ENCODE data around the gene FBXL15. TPM values are rescaled to one million over a fixed set of nuclear protein-coding genes. Genes with fewer than 3 reads are reported as not detected.

Gene FBXL15
- total RNA-seq, 6 experiments from 2014 or later: 5.6 to 22.9 (median 9.0) TPM

- TF ChIP-seq POLR2A (IDR thresholded peaks at IDR 0.05) (no peak), CTCF (IDR thresholded peaks at IDR 0.05) (no peak)
- Histone ChIP-seq H3K27me3 (no peaks in the 10 kb centered on the region), H3K36me3 (no peaks in the 10 kb centered on the region), H3K4me3 (peak overlapping the region in 2 of 3 donors; percentile 43 to 51), H3K9me3 (no peaks in the 10 kb centered on the region), H3K27ac (peak overlapping the region in 1 of 3 donors; percentile 54), H3K4me1 (peaks cover 0 to 18% (median 5%) of the 10 kb centered on the region in 4 donors)
- ATAC-seq (no peak), DNase-seq (no peak)
- 54% methylated on average over 2 of the region's 5 CpGs for WGBS (ENCODE audit: insufficient coverage, low coverage, low lambda C conversion rate, missing lambda C conversion rate)
- intact Hi-C loops (cut with DNase I): no loop called here
Observed at GRCh38 chr10:102435133-102435497, 14.5 kb downstream of the FBXL15 start.

GRCh38 chr10:102435529-102436233, 15.0 kb downstream of the FBXL15 start:
- Histone ChIP-seq H3K4me3 (peak overlapping the region; percentile 43 to 51 (median 43)), H3K27ac (peak overlapping the region; percentile 5 to 54 (median 33)), H3K27me3 (no peaks in the 10 kb centered on the region), H3K9me3 (no peaks in the 10 kb centered on the region), H3K4me1 (peaks cover 0 to 18% (median 5%) of the 10 kb centered on the region in 4 donors), H3K36me3 (no peaks in the 10 kb centered on the region)
- intact Hi-C loops (cut with DNase I): no loop called here
- WGBS (ENCODE audit: insufficient coverage, low coverage, low lambda C conversion rate, missing lambda C conversion rate): 14% methylated on average over 4 of the region's 14 CpGs
- TF ChIP-seq POLR2A (IDR thresholded peaks at IDR 0.05): no peak
- no peak for TF ChIP-seq CTCF (IDR thresholded peaks at IDR 0.05)
- ATAC-seq (peak; percentile 8 to 33 (median 24)), DNase-seq (peak in 1 of 3 donors; percentile 45)

GRCh38 chr10:102436312-102436711, 15.7 kb downstream of the FBXL15 start:
- WGBS (ENCODE audit: insufficient coverage, low coverage, low lambda C conversion rate, missing lambda C conversion rate): 17% methylated on average over 4 of the region's 6 CpGs
- ATAC-seq (peak; percentile 60 to 81 (median 78)), DNase-seq (peak; percentile 65 to 85 (median 82))
- intact Hi-C loops (cut with DNase I): no loop called here
- Histone ChIP-seq H3K27me3 (no peaks in the 10 kb centered on the region), H3K4me1 (peaks cover 0 to 18% (median 5%) of the 10 kb centered on the region in 4 donors), H3K27ac (peak overlapping the region in 2 of 3 donors; percentile 5 to 33), H3K4me3 (peak overlapping the region; percentile 43 to 51 (median 43)), H3K9me3 (no peaks in the 10 kb centered on the region), H3K36me3 (no peaks in the 10 kb centered on the region)
- TF ChIP-seq CTCF (IDR thresholded peaks at IDR 0.05): no peak
- peak; percentile 10 for TF ChIP-seq POLR2A (IDR thresholded peaks at IDR 0.05)

- Histone ChIP-seq H3K9me3 (no peaks in the 10 kb centered on the region), H3K36me3 (no peaks in the 10 kb centered on the region), H3K27me3 (no peaks in the 10 kb centered on the region), H3K4me1 (peaks cover 0 to 12% (median 5%) of the 10 kb centered on the region in 4 donors), H3K27ac (no peak overlapping the region), H3K4me3 (no peak overlapping the region)
- intact Hi-C loops (cut with DNase I): no loop called here
- no peak for TF ChIP-seq POLR2A (IDR thresholded peaks at IDR 0.05)
- TF ChIP-seq CTCF (IDR thresholded peaks at IDR 0.05): no peak
- DNase-seq: no peak
- 94% methylated on average over 3 of the region's 3 CpGs for WGBS (ENCODE audit: insufficient coverage, low coverage, low lambda C conversion rate, missing lambda C conversion rate)
- ATAC-seq: no peak
Observed at GRCh38 chr10:102437515-102437914, 16.9 kb downstream of the FBXL15 start.
